ENCODE measurements around the gene DHX36.

GRCh38 chr3:154224366-154224765 is 99.9 kb downstream of the DHX36 start:
- no peak for TF ChIP-seq GABPA (IDR thresholded peaks at IDR 0.05 in 1 of 2, conservative IDR thresholded peaks at IDR 0.05 in 1 of 2)
- TF ChIP-seq FOXA1 (IDR thresholded peaks at IDR 0.05) = no peak
- no peak for TF ChIP-seq CTCF (IDR thresholded peaks at IDR 0.05; ENCODE audit: low read depth, low read length, missing input control)
- no peak for TF ChIP-seq TAF1 (conservative IDR thresholded peaks at IDR 0.05)
- no peak for TF ChIP-seq RAD21 (IDR thresholded peaks at IDR 0.05)
- no peak for TF ChIP-seq RXRA (IDR thresholded peaks at IDR 0.05)
- TF ChIP-seq, protein P1, sequence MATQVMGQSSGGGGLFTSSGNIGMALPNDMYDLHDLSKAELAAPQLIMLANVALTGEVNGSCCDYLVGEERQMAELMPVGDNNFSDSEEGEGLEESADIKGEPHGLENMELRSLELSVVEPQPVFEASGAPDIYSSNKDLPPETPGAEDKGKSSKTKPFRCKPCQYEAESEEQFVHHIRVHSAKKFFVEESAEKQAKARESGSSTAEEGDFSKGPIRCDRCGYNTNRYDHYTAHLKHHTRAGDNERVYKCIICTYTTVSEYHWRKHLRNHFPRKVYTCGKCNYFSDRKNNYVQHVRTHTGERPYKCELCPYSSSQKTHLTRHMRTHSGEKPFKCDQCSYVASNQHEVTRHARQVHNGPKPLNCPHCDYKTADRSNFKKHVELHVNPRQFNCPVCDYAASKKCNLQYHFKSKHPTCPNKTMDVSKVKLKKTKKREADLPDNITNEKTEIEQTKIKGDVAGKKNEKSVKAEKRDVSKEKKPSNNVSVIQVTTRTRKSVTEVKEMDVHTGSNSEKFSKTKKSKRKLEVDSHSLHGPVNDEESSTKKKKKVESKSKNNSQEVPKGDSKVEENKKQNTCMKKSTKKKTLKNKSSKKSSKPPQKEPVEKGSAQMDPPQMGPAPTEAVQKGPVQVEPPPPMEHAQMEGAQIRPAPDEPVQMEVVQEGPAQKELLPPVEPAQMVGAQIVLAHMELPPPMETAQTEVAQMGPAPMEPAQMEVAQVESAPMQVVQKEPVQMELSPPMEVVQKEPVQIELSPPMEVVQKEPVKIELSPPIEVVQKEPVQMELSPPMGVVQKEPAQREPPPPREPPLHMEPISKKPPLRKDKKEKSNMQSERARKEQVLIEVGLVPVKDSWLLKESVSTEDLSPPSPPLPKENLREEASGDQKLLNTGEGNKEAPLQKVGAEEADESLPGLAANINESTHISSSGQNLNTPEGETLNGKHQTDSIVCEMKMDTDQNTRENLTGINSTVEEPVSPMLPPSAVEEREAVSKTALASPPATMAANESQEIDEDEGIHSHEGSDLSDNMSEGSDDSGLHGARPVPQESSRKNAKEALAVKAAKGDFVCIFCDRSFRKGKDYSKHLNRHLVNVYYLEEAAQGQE (IDR thresholded peaks at IDR 0.05) = no peak
- TF ChIP-seq JUND (IDR thresholded peaks at IDR 0.05) = no peak

Data from liver (tissue), 3 donors.